GM23248 (cell line): ENCODE measurements around the gene SOWAHB. TPM values are rescaled to one million over a fixed set of nuclear protein-coding genes. Genes with fewer than 3 reads are reported as not detected.

Experiments used
- DNase-seq: peaks from one replicate; pipeline ENCODE4 v3.0.0-alpha.2; 2015
- H2AFZ ChIP-seq: fragments of 200-600 bp; sonication (generic); 2 replicates; pipeline ENCODE4 v1.6.1; 2016; ENCODE audit warnings: antibody characterized with exemption
- H3F3A ChIP-seq: fragments of 200-600 bp; sonication (generic); 2 replicates; pipeline ENCODE4 v1.6.1; 2016; ENCODE audit warnings: mild to moderate bottlenecking, antibody characterized with exemption, mixed run types; ENCODE audit not compliant: insufficient read depth
- H3K27ac ChIP-seq: fragments of 200-600 bp; sonication (generic); 2 replicates; pipeline ENCODE4 v1.5.1; 2016; ENCODE audit warnings: mild to moderate bottlenecking
- H3K27me3 ChIP-seq: fragments of 200-600 bp; sonication (generic); replicated peaks from 2 replicates; pipeline ENCODE4 v1.6.1; 2016; ENCODE audit warnings: mild to moderate bottlenecking; ENCODE audit not compliant: insufficient read depth
- H3K36me3 ChIP-seq: fragments of 200-600 bp; sonication (generic); 2 replicates; pipeline ENCODE4 v1.6.1; 2016; ENCODE audit warnings: low read depth, mild to moderate bottlenecking
- H3K4me1 ChIP-seq: fragments of 200-600 bp; sonication (generic); 2 replicates; pipeline ENCODE4 v1.6.1; 2016; ENCODE audit warnings: mild to moderate bottlenecking; ENCODE audit not compliant: insufficient read depth
- H3K4me2 ChIP-seq: fragments of 200-600 bp; sonication (generic); one replicate; pipeline ENCODE4 v1.6.1; 2016; ENCODE audit warnings: mild to moderate bottlenecking; ENCODE audit not compliant: unreplicated experiment
- H3K4me3 ChIP-seq: fragments of 200-600 bp; sonication (generic); 2 replicates; pipeline ENCODE4 v1.5.1; 2016; ENCODE audit warnings: mild to moderate bottlenecking
- H3K79me2 ChIP-seq: fragments of 200-600 bp; sonication (generic); 2 replicates; pipeline ENCODE4 v1.6.1; 2016; ENCODE audit warnings: mild to moderate bottlenecking; ENCODE audit not compliant: insufficient read depth
- H3K9ac ChIP-seq: fragments of 200-600 bp; sonication (generic); 2 replicates; pipeline ENCODE4 v1.6.1; 2016; ENCODE audit warnings: mild to moderate bottlenecking
- H3K9me2 ChIP-seq: fragments of 200-600 bp; sonication (generic); 2 replicates; pipeline ENCODE4 v1.6.1; 2016; ENCODE audit warnings: mixed run types, mild to moderate bottlenecking, moderate library complexity; ENCODE audit not compliant: insufficient read depth
- H3K9me3 ChIP-seq: fragments of 200-600 bp; sonication (generic); one replicate; pipeline ENCODE4 v1.6.1; 2017; ENCODE audit warnings: low read depth
- H4K20me1 ChIP-seq: fragments of 200-600 bp; sonication (generic); 2 replicates; pipeline ENCODE4 v1.6.0; 2016; ENCODE audit not compliant: insufficient read depth
- EZH2 ChIP-seq: fragments of 200-600 bp; sonication (generic); IDR thresholded peaks from 2 replicates; pipeline ENCODE4 v1.6.1; 2018; ENCODE audit warnings: antibody characterized with exemption, mild to moderate bottlenecking; ENCODE audit not compliant: insufficient read depth, poor library complexity, severe bottlenecking
- EZH2phosphoT487 ChIP-seq: fragments of 200-600 bp; sonication (generic); IDR thresholded peaks from 2 replicates; pipeline ENCODE4 v1.6.1; 2018; ENCODE audit warnings: antibody characterized with exemption, moderate library complexity, mild to moderate bottlenecking, low read depth; ENCODE audit not compliant: insufficient read depth
- WGBS, 2 experiments: methylation state at CpG; one replicate each; pipeline ENCODE4 v1.1.6; 2015 to 2017; ENCODE audit warnings: low lambda C conversion rate in 2 of 2, low coverage in 1 of 2; ENCODE audit errors: missing lambda C conversion rate in 2 of 2; 5-methylcytosine and 5-hydroxymethylcytosine counted together
- in situ Hi-C: fragments of 300-500 bp; cut with MboI; formaldehyde crosslinking; loops from 2 replicates; pipeline ENCODE4 v1.15.0; 2020
- polyA plus RNA-seq: library from polyadenylated mRNA; unstranded; fragments of >200 nt; fragmentation: Nextera tagmentation; extraction: Ambion mirVana; gene quantifications from 2 replicates; pipeline ENCODE4 v1.2.1, GENCODE V29; 2016
- total RNA-seq: library from RNA; depleted of rRNA; stranded (reverse); fragments of >200 nt; shearing (Covaris generic); gene quantifications from 2 replicates; pipeline ENCODE4 v1.2.3, GENCODE V29; 2014

The SOWAHB gene
- total and polyA plus RNA-seq, 2 experiments from 2014 or later, result not detected

- in situ Hi-C loops, result no loop called here
These were observed 3.2 kb downstream of the SOWAHB start for GRCh38 chr4:76894537-76895255.

GRCh38 chr4:76892601-76893000 is 5.3 kb downstream of the SOWAHB start:
- 48 to 58% methylated on average over 3 of the region's 3 CpGs for WGBS, 2 experiments
- TF ChIP-seq EZH2, result no peak
- TF ChIP-seq EZH2phosphoT487, result no peak
- H3K9me3 ChIP-seq, result no peaks in the 10 kb centered on the region

More at GRCh38 chr4:76894537-76895255, 3.2 kb downstream of the SOWAHB start:
- Histone ChIP-seq H3K4me3 (no peak overlapping the region), H4K20me1 (no peaks in the 10 kb centered on the region), H2AFZ (no peak overlapping the region), H3K27me3 (peaks cover 27% of the 10 kb centered on the region), H3K4me1 (peaks cover 9% of the 10 kb centered on the region; the same call in 1 of the 2 replicates), H3F3A (peaks cover 8% of the 10 kb centered on the region; the same call in 1 of the 2 replicates), H3K9me2 (no peaks in the 10 kb centered on the region), H3K36me3 (no peaks in the 10 kb centered on the region), H3K27ac (no peak overlapping the region), H3K79me2 (no peaks in the 10 kb centered on the region), H3K9me3 (no peaks in the 10 kb centered on the region), H3K9ac (no peak overlapping the region), H3K4me2 (no peak overlapping the region)
- DNase-seq, result no peak
- TF ChIP-seq EZH2, result no peak
- TF ChIP-seq EZH2phosphoT487, result no peak
- WGBS, 2 experiments, result 28 to 30% methylated on average over 6 of the region's 6 CpGs

GRCh38 chr4:76892001-76892400 is 5.9 kb downstream of the SOWAHB start:
- no peak overlapping the region for H3K9ac ChIP-seq
- peak; percentile 11 for DNase-seq
- no peak overlapping the region for H3K4me2 ChIP-seq
- H3K27me3 ChIP-seq, result peaks cover 10% of the 10 kb centered on the region; the same call in 1 of the 2 replicates
- H3K36me3 ChIP-seq, result no peaks in the 10 kb centered on the region
- H3K79me2 ChIP-seq, result no peaks in the 10 kb centered on the region
- H3K4me3 ChIP-seq, result no peak overlapping the region
- no peak overlapping the region for H3K27ac ChIP-seq
- WGBS, 2 experiments, result 57 to 68% methylated on average over 1 of the region's 1 CpG
- no peaks in the 10 kb centered on the region for H3K9me3 ChIP-seq
- no peaks in the 10 kb centered on the region for H4K20me1 ChIP-seq
- H2AFZ ChIP-seq, result no peak overlapping the region
- peaks cover 8% of the 10 kb centered on the region; the same call in 1 of the 2 replicates for H3F3A ChIP-seq
- H3K4me1 ChIP-seq, result peaks cover 9% of the 10 kb centered on the region; the same call in 1 of the 2 replicates
- no peaks in the 10 kb centered on the region for H3K9me2 ChIP-seq
- in situ Hi-C loops, result no loop called here
- TF ChIP-seq EZH2, result no peak
- no peak for TF ChIP-seq EZH2phosphoT487

More at GRCh38 chr4:76892601-76893000, 5.3 kb downstream of the SOWAHB start:
- peak; percentile 57 for DNase-seq
- Histone ChIP-seq H3F3A (peaks cover 8% of the 10 kb centered on the region; the same call in 1 of the 2 replicates), H3K27ac (no peak overlapping the region), H3K27me3 (peaks cover 10% of the 10 kb centered on the region; the same call in 1 of the 2 replicates), H3K4me2 (no peak overlapping the region), H3K9me2 (no peaks in the 10 kb centered on the region), H3K4me3 (no peak overlapping the region), H4K20me1 (no peaks in the 10 kb centered on the region), H3K9ac (no peak overlapping the region), H3K79me2 (no peaks in the 10 kb centered on the region), H3K36me3 (no peaks in the 10 kb centered on the region), H3K4me1 (peaks cover 9% of the 10 kb centered on the region; the same call in 1 of the 2 replicates), H2AFZ (no peak overlapping the region)
- in situ Hi-C loops, result no loop called here

- H3K36me3 ChIP-seq, result no peaks in the 10 kb centered on the region
- no peak overlapping the region for H3K9ac ChIP-seq
- H3K4me2 ChIP-seq, result no peak overlapping the region
These were observed 11.0 kb downstream of the SOWAHB start for GRCh38 chr4:76886848-76887441.

More at GRCh38 chr4:76886848-76887441, 11.0 kb downstream of the SOWAHB start:
- H3F3A ChIP-seq, result no peaks in the 10 kb centered on the region
- no peak for TF ChIP-seq EZH2
- no peak for TF ChIP-seq EZH2phosphoT487
- no peaks in the 10 kb centered on the region for H3K79me2 ChIP-seq
- in situ Hi-C loops, result no loop called here
- no peak overlapping the region for H3K4me3 ChIP-seq
- H3K9me2 ChIP-seq, result no peaks in the 10 kb centered on the region
- peaks cover 1% of the 10 kb centered on the region; the same call in 1 of the 2 replicates for H3K4me1 ChIP-seq
- no peak for DNase-seq
- no peaks in the 10 kb centered on the region for H3K9me3 ChIP-seq
- H3K27me3 ChIP-seq, result no peaks in the 10 kb centered on the region
- H2AFZ ChIP-seq, result no peak overlapping the region
- 85 to 87% methylated on average over 7 of the region's 7 CpGs for WGBS, 2 experiments
- H3K27ac ChIP-seq, result no peak overlapping the region
- H4K20me1 ChIP-seq, result no peaks in the 10 kb centered on the region
